ENCODE data around the gene E2F6.

E2F6 gene

GRCh38 chr2:11477994-11478393 lies 12.0 kb upstream of the E2F6 start:
- no peak overlapping the region for H3K4me2 ChIP-seq (ENCODE audit: low read length)
- no peak overlapping the region for H3K4me3 ChIP-seq (ENCODE audit: low read depth, low read length)

GRCh38 chr2:11473659-11474433 lies 7.9 kb upstream of the E2F6 start:
- no peaks in the 10 kb centered on the region for H3K79me2 ChIP-seq
- H3K27me3 ChIP-seq (ENCODE audit: control insufficient read depth, insufficient read depth, low read length) = no peaks in the 10 kb centered on the region
- H3K4me1 ChIP-seq = no peaks in the 10 kb centered on the region
- H3K4me3 ChIP-seq (ENCODE audit: low read depth, low read length) = no peak overlapping the region
- no peak overlapping the region for H2AFZ ChIP-seq
- no peak for TF ChIP-seq CTCF (IDR thresholded peaks at IDR 0.05)
- H3K27ac ChIP-seq = no peak overlapping the region
- H3K36me3 ChIP-seq (ENCODE audit: control insufficient read depth, insufficient read depth, low read length) = no peaks in the 10 kb centered on the region
- no peaks in the 10 kb centered on the region for H3K9me3 ChIP-seq (ENCODE audit: control insufficient read depth, low read length)
- H3K9ac ChIP-seq = no peak overlapping the region
- no peak overlapping the region for H3K4me2 ChIP-seq (ENCODE audit: low read length)

More at GRCh38 chr2:11477994-11478393, 12.0 kb upstream of the E2F6 start:
- Histone ChIP-seq H3K9me3 (ENCODE audit: control insufficient read depth, low read length) (no peaks in the 10 kb centered on the region), H3K79me2 (no peaks in the 10 kb centered on the region), H3K36me3 (ENCODE audit: control insufficient read depth, insufficient read depth, low read length) (no peaks in the 10 kb centered on the region), H3K27ac (no peak overlapping the region), H3K9ac (no peak overlapping the region), H3K27me3 (ENCODE audit: control insufficient read depth, insufficient read depth, low read length) (no peaks in the 10 kb centered on the region), H2AFZ (no peak overlapping the region), H3K4me1 (no peaks in the 10 kb centered on the region)
- TF ChIP-seq CTCF (IDR thresholded peaks at IDR 0.05) = peak; percentile 91

GRCh38 chr2:11467749-11468148 lies 1.8 kb upstream of the E2F6 start:
- no peaks in the 10 kb centered on the region for H3K4me1 ChIP-seq
- no peak for TF ChIP-seq CTCF (IDR thresholded peaks at IDR 0.05)
- H3K79me2 ChIP-seq = peaks cover 19% of the 10 kb centered on the region

GRCh38 chr2:11467129-11467649 lies 1.2 kb upstream of the E2F6 start:
- Histone ChIP-seq H3K9me3 (ENCODE audit: control insufficient read depth, low read length) (no peaks in the 10 kb centered on the region), H3K36me3 (ENCODE audit: control insufficient read depth, insufficient read depth, low read length) (no peaks in the 10 kb centered on the region), H3K4me2 (ENCODE audit: low read length) (no peak overlapping the region), H2AFZ (no peak overlapping the region), H3K27ac (no peak overlapping the region), H3K4me1 (no peaks in the 10 kb centered on the region), H3K79me2 (peaks cover 23% of the 10 kb centered on the region), H3K4me3 (ENCODE audit: low read depth, low read length) (no peak overlapping the region), H3K27me3 (ENCODE audit: control insufficient read depth, insufficient read depth, low read length) (no peaks in the 10 kb centered on the region), H3K9ac (no peak overlapping the region)
- TF ChIP-seq CTCF (IDR thresholded peaks at IDR 0.05) = no peak

More at GRCh38 chr2:11467749-11468148, 1.8 kb upstream of the E2F6 start:
- H3K4me2 ChIP-seq (ENCODE audit: low read length) = no peak overlapping the region
- H3K27me3 ChIP-seq (ENCODE audit: control insufficient read depth, insufficient read depth, low read length) = no peaks in the 10 kb centered on the region
- H2AFZ ChIP-seq = no peak overlapping the region
- H3K27ac ChIP-seq = no peak overlapping the region
- H3K36me3 ChIP-seq (ENCODE audit: control insufficient read depth, insufficient read depth, low read length) = no peaks in the 10 kb centered on the region
- no peaks in the 10 kb centered on the region for H3K9me3 ChIP-seq (ENCODE audit: control insufficient read depth, low read length)
- no peak overlapping the region for H3K9ac ChIP-seq
- no peak overlapping the region for H3K4me3 ChIP-seq (ENCODE audit: low read depth, low read length)
